KBM-7 (cell line): ENCODE measurements around the gene ARVCF.

ENCODE experiments used
- DNase-seq: peaks from one replicate; pipeline ENCODE4 v3.0.0-alpha.2; 2015
- in situ Hi-C: fragments of 300-500 bp; cut with MboI; formaldehyde crosslinking; loops from 2 replicates; pipeline ENCODE4 v1.14.3; 2020; ENCODE audit warnings: low sequenced_read_pairs, low pct_unique_long_range_greater_than_20kb, mixed read lengths

Gene ARVCF

DNA sequence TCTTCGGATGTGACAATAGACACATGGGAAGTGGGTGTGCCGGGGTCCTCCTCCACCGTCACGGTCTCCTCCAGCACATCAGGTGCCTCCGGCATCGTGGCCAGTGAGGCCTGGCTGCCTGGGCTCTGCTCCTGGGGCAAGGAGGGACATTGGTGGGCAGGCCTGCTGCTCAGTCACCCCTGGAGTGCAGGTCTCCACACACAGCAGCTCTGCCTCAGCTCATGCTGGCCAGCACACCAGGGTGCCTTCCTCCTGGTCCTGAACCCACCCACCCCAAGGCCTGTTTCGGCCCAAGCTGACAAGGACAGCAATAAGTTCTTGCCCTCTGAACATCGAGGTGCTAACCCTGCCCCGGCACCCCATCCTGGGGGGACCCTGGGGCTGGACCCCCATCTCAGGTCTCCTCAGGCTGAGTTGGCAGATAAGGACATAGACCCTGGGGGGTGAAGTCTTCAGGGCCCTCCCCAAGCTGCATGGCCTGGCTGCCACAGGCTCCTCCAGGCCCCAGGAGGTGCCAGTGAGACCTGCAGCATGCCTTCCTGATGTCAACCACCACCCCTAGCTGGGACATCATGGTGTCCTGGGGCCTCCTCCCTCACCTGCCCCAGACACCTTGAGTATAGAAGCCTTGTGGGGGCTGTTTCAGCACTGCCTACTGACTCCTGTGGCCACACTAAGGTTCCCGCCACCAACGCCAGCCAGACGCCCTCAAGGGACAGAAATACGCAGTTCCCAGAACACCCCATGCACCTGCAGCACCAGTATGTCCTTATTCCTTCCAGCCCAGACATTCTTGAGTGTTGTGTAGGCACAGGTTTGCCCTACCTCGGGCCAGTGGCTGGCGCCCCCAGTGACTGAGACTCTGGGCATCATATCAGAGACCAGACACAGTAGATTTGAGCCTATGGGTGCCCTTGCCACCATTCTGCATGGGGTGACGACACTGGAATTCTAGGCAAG, 34.4 kb downstream of the ARVCF start:
- DNase-seq = no peak
- in situ Hi-C loops = no loop called here

DNA sequence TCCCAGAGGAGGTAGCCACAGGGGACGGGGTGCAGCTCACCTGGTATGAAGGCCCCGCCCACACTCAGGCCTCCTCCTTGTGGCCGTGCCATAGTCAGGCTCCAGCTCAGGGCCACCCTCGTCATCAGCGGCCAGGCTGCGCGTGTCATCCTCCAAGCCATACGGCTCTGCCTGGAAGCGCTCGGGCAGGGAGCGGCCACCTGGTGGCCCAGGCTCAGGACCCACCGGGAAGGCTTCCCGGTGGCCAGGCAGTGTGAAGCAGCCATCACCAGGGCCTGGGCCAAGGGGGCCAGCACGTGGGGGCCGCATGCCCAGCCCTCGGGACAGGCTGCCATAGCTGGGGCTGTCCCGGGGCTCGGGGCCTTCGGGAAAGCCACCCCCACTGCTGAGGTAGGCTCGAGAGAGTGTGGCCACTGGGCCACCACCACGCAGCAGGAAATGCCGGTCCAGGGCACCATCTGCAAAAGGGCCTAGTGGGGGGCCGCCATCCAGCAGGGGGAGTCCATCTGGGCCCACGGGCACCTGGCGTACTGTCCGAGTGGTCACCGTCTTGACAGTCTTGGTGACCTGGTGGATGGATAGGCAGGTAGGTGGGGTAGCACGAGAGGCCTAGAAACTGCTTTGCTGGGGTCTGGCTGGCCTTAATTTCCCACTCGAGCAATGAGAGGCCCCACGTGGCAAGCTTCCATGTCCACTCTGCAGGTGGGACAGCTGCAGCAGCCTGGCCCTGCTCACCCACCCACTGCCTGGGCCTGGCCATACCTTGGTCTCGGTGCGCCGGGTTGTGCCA, 35.3 kb downstream of the ARVCF start:
- in situ Hi-C loops = no loop called here
- DNase-seq = no peak

DNA sequence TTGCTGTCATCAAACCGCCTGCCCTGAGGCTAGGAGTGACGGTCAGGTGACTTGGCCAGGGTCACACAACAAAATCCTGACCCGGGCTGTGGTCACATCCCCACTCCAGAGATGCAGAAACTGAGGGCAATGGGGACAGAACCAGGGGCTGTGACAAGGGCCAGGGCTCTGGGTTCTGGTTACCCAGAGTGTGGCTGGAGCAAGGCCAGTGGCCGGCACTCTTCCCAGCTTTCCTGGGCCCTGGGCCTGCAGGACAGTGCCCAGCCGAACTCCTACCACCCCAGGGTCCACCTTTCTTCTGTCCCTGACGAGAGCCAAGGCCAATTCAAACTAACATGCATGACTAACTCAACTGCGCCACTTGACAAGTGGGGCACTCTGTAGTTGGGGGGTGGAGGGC, 35.9 kb downstream of the ARVCF start:
- no peak for DNase-seq
- in situ Hi-C loops = no loop called here

DNA sequence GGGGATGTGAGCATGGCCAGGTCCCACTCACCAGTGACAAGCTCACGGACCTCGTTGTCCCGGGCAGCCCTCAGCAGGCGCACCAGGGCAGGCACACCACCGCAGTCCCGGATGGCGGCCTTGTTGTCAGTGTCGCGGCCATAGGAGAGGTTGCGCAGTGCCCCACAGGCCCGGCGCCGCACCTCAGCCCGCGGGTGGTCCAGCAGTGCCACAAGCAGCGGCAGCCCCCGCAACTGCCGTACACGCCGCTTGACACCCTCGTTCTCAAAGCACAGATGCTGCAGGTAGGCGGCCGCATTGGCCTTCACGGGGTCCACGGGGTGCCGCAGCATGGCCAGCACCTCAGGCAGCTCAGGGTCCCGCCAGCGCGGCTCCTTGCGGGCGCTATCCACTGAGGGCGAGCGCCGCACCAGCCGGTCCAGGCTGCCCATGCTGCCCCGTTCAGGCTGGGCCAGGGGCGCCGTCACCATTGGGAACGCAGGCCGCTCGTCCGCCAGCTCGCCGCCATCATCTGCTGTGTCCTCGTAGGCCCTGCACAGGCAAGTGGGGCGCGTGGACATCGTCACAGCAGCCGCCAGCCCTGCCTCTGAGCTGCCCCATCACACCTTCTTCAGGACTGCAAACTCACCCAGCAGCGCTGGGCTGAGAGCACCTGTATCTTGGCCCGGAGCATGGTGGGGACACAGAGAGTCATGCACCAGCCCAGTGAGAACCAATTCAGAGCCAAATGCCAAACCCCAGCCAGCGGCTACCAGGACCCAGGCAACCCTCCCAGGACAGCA, 36.7 kb downstream of the ARVCF start:
- DNase-seq = no peak
- in situ Hi-C loops = no loop called here

DNA sequence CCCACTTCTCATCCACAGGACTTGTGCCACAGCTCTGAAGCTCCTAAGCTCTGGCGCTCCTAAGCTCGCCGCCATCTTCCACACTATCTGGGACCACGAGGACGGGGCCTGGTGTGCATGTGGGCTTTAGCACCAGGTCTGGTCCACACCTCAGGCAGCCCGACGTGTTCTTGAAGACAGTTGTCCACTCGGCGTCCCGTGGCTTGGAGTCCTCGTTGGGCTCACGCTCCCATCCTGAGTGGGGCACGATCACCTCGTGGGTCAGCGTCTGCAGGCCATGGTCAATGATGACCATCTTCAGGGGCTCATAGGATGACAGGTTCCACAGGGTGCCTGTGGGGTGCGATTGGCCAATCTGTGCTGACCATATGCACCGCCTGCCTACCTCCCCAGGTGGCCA, 37.9 kb downstream of the ARVCF start:
- in situ Hi-C loops = no loop called here
- DNase-seq = no peak

DNA sequence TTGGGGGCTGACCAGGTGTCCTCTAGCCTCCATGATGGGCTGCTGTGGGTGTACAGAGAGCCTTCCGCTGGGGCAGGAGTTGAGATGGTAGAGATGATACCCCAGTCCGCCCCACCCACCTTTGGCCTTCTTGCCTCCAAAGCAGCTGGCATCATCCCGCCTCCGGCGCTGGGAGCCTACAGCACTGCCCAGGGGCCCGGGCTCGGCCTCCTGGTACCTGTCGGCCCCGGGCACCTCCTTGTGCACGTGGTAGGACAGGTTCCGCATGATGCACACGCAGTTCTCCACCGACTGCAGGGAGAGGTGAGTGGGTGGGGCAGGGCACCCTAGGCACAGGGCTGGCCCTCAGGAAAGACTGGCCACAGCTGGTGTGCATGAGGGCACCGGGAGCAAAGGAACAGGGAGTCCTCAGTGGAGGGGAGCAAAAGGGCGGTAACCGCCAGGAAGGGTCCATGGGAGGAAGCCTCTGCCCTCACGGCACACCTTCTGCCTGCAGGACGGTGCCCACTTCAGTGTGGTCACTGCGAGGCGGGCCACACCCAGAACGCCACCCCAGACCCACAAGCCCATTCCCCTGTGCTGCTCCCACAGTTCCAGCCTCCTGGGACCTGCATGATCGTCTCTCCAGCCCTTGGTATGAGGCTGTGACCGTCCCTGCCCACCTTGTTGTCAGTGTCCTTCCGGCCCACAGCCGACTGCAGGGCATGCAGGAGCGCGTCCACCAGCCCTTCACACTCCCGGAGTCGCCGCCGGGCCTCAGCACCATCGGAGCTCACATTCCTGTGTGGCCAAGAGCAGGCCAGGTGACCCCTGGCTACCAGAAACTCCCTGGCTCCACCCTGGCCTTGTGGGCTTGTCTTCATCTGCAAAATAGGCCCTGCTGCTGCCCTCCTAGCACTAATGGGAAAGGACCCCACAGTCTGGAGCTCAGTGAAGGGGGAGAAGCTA, 39.1 kb downstream of the ARVCF start:
- in situ Hi-C loops = no loop called here

DNA sequence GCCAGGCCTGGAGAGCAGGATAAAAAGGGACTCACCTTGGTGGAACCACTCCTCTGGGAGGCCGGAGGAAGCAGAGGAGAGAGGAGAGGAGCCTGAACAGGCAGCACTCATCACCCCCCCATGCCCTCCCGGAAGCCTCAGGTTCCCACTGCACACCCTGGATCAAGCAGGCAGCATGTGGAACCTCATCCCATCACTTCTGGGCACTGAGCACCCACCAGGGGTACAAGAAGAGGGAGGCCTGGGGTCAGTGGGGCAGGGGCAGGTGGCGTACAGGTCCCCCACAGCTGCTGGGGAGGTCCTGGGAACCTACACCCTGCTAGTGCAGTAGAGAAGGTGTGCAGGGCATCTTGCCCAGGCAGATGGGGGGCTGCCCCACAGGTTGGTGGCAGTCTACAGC, 40.0 kb downstream of the ARVCF start:
- DNase-seq = no peak
- in situ Hi-C loops = no loop called here

More for the DNA sequence above, 39.1 kb downstream of the ARVCF start:
- DNase-seq = no peak

DNA sequence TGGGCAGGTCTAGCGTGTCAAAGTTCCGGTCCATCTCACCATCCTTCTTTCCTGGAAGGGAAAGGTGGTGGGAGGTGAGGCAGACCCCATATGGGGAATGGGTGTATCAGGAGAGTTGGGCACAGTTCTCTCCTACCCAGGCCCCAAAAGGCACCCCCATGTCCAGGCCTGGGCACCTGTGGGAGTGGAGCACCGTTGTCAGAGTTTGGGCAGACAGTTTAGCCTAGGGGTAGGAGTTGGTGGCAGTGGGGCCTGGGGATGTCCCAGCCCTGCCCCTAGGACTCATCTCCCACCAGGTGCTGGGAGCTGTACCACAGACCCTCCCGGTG, 41.0 kb downstream of the ARVCF start:
- DNase-seq = no peak
- in situ Hi-C loops = no loop called here

DNA sequence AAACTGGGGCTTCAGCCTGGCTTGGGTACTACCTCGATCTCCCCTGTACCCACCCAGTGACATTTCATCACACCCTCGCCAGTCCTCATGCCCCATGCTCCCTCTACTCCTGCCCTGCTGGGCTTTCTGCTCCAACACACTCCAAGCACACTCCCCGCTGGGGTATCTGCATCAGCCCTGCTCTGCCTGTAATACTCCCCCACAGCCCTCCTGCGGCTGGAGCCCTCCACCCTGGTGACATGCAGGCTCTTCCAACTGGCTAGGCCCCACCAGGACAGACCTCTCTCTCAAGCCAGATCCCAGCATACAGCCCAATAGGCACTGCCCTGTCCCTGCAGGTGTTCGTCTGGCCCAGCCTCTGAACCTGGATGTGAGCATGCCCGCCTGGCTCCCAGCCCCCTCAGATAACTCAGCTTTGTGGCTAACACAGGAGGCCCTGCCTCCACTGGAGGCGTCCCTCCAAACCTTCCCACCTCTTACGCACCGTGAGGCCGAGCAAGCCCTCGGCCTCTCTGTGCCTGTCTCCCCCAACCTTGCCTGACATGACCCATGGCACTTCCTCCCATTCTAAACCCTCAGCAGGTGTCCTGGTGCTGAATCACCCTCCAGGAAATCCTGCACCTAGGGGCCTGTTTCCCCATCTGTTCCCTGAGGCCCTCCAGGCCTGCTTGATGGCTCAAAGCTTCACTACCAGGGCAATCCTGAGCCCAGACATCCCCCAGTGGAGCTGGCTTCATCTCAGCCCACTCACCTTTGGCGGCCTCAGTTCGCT, 41.5 kb downstream of the ARVCF start:
- peak; percentile 84 for DNase-seq
- in situ Hi-C loops = no loop called here

DNA sequence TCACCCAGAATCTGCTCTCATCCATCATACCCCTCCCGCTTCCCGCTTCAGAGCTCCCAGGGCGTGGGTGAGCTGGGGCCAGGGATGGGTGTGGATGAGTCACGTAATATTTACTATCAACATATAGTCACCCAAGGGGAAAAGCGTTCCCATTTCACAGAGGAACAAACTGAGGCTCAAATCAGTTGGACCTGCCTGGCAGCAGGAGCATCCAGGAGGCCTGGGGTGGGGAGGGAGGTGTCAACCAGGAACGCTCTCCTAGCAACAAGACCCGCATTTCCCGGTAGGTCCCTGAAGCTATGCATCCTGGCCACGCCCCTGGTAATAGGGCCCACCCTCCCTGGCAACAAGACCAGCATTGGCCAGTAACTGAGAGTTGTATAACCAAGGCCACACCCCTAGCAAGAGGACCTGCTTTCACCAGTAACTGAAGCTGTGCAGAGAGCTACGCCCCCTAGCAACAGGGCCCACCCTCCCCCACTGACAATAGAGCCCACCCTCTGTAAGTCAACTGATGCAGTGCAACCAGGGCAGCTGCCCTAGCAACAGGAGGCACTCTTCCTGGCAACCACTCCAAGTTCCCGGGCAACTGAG, 42.3 kb downstream of the ARVCF start:
- peak; percentile 62 for DNase-seq
- in situ Hi-C loops = no loop called here

DNA sequence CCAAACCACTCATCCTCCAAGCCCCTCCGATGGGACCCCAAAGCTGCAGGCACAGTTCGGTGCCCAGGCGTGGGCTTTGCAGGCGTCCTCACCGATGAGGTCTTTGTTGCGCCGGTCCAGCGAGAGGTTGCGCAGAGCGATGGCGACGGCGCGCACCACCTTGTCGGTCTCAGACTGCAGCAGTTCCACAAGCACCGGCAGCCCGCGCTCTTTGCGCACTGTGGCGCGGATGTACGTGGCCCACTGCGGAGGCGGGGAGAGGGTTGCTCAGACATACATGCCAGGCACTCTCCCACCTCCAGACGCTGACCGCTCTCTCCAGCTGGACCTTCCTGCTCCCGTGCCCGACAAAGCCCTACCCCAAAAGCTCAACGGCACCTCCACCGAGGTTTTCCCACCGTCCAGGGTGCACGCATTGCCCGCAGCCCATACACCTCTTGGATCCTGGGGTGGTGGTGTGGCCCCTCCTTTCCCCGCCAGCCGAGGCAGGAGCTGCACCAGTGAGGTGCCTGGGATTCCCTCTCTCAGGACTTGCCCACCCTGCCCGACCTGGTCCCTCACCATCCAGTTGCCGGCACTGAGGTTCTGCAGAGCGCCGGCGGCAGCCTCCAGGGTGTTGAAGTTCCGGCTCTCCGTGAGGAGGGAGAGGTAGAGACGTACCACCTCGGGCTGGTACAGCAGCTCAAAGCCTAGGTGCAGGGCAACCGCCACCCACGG, 42.9 kb downstream of the ARVCF start:
- in situ Hi-C loops = no loop called here

DNA sequence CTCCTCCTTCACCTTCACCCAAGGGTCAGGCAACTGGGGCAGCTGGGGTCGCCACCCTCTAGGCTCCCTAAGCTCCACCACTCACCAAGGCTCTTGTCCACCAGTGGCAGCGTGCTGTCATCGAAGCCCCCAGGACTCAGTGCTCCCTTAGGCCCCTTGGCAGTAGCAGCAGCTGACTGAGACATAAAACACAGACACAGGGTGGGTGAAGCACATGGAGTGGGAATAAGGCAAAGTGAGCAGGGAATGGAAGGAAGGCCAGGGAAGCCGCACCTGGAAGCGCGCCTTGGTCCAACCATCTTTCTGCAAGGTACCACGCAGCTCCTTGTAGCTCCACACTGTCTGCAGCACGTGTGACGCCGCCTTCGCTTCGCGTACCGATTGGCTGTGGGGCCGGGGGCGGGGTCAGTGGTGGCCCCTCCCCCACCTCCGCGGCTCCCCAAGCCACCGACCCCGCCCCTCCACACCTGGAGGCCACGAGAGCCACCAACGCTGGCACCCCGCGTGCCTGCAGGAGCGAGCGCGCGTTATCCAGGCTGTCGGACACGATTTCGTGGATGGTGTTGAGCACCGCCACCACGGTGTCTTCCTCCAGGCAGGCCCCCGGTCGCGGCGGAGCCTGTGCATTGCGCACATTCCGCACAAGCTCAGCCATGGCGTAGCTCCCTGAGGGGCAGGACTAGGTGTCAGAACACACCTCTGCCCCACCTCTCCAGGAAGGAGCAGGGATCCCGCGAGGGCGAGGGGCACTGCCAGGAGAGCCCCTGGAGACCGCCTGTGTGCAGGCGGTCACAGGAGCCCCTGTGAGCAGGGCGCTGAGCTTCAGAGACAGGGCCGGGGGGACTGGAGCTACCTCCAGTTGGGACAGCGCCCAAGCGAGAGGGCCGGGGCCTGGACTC, 43.7 kb downstream of the ARVCF start:
- no peak for DNase-seq
- in situ Hi-C loops = no loop called here

More for the DNA sequence above, 42.9 kb downstream of the ARVCF start:
- DNase-seq = no peak

DNA sequence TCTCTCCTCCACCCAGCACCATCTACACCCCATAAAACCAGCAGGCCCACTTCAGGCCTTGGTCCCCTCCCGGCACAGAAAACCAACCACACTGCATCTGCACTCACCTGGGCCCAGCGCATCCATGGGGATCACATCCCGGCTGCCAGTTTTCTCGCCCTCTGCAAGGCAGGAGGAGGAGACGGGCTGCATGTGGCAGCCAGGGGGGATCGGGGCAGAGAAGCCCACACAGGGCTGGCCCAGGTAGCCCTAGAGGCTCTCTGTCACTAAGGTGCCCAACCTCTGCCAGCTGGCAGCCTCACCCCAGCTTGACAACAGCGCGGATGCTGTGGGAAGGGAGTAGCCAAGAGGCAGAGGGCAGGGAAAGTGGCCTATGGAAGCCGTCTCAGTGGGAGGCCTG, 44.4 kb downstream of the ARVCF start:
- in situ Hi-C loops = no loop called here
- no peak for DNase-seq

DNA sequence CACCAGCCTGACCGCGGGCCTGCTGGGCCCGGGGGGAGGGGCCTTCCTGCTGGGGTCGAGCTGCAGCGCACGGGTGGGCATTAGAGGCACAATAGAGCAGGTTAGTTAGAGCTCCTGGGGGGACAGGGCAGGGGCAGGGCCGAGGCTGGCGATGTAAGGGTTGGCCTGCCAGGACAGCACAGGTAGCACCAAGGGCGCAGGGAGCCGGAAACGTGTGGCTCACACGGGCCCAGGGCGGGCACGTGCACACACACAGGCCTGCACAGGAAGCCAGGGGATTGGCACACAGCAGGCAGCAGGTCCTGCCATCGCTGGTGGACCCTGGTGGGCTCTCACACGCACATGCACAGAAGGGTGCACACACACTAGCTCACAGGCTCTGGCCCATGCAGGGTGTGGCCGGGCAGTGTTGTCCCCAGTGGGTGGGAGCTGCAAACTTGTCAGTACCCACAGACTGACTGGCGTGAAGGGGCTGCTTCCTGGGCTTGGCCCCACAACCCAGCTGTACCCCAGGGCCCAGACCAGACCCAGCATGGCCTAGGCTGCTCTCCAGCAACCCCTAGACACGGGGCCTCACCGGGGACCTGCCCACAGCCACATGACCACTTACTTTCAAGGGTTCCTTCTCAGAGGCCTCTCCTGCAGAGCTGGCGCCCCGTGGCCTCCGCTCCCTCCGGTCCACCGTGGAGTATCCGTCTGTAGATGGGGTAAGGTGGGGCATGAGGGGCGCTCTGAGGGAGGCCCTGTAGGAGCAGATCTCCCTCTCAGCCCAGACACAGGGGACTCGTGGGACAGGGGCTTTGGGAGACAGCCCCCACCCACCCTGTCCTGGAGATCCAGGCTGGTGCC, 45.1 kb downstream of the ARVCF start:
- in situ Hi-C loops = no loop called here
- no peak for DNase-seq
